ENCODE results near the gene PCNX1.
"Not testable (repeated sequence)": the region's sequence is repeated elsewhere in the genome, so short reads cannot be mapped to it uniquely, and the experiment has no call there.

PCNX1 gene

DNA sequence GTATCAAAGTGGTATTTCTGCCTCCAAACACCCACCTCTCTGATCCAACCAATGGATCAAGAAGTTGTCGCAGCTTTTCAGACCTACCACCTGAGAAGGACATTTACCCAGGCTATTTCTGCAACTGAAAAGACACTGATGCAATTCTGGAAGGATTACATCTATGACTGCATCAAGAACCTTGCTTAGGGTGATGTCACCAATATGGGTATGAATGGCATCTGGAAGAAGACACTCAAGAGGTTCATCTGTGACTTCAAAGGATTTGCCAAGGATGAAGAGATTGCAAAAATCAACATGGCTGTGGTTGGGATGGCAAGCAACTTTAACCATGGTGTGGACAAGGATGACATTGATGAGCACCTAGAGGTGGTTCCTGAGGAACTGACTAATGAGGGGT is 154.2 kb downstream of the PCNX1 start:
- TF ChIP-seq POLR2A (IDR thresholded peaks at IDR 0.05; ENCODE audit: low read depth, low read length), result no peak
- DNase-seq (ENCODE audit: insufficient read length, low spot score) (no peak), FAIRE-seq (no peak)

DNA sequence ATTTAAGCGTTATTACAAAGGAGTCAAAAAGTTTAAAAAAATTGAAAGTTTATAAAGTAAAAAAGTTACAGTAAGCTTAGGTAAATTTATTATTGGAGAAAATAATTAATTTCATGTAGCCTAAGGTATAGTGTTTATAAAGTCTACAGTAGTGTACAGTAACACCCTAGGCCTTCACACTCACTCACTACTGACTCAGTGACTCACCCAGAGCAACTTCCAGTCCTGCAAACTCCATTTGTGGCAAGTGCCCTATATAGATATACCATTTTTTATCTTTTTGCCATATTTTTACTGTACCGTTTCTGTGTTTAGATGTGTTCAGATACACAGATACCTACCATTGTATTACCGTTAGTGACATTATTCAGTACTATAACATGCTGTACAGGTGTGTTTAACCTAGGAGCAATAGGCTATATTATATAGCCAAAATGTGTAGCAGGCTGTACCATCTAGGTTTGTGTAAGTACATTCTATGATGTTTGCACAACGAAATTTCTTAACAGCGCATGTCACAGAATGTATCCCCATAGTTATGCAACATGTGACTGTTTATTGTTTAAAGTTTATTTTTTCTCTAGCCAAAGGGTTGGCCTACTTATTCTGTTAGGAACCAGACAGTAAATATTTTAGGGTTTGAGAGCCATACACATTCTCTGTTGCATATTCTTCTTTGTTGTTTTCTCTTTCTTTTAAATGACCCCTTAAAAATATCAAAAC is 155.5 kb downstream of the PCNX1 start:
- no peak for FAIRE-seq

DNA sequence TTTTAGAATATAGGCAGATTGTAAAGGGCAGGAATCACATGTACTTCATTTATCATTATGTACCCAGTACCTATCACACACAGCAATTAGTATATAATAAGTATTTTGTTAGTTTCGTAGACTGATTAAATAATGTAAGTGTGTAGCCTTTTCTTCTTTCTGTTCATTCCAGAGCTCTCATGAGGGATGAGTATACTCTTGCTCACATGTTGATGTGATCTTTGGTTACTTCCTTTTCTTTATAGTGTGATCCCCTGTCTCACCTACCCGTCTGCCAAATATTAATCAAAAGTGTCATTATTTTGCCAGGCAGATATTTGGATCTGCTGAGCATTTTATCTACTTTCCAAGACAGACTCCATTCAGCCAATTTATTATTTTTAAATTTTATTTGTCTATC is 156.1 kb downstream of the PCNX1 start:
- DNase-seq (ENCODE audit: insufficient read length, low spot score) (no peak), FAIRE-seq (no peak)
- no peak for TF ChIP-seq POLR2A (IDR thresholded peaks at IDR 0.05; ENCODE audit: low read depth, low read length)

More for the DNA sequence above, 155.5 kb downstream of the PCNX1 start:
- no peak for TF ChIP-seq POLR2A (IDR thresholded peaks at IDR 0.05; ENCODE audit: low read depth, low read length)
- DNase-seq (ENCODE audit: insufficient read length, low spot score), result no peak

DNA sequence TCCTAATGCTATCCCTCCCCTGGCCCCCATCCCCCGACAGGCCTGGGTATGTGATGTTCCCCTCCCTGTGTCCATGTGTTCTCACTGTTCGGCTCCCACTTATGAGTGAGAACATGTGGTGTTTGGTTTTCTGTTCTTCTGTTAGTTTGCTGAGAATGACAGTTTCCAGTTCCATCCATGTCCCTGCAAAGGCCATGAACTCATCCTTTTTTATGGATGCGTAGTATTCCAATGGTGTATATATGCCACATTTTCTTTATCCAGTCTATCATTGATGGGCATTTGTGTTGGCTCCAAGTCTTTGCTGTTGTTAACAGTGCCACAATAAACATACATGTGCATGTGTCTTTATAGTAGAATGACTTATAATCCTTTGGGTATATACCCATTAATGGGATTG is 157.5 kb downstream of the PCNX1 start:
- not testable (repeated sequence) for DNase-seq (ENCODE audit: insufficient read length, low spot score); FAIRE-seq

DNA sequence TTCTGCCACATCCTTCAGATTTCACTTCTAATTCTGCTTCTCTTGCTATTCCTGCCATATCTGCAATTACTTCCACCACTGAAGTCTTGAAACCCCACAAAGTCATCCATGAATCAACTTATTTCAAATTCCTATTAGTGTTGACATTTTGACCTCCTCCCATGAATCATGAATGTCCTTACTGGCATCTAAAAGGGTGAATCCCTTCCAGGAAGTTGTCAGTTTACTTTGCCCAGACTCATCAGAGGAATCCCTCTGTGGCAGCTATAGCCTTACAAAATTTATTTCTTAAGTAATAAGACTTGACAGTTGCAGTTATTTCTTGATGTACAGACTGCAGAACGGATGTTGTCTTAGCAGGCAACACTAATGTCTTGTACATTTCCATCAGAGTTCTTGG is 162.9 kb downstream of the PCNX1 start:
- DNase-seq (ENCODE audit: insufficient read length, low spot score) (no peak), FAIRE-seq (no peak)
- no peak for TF ChIP-seq POLR2A (IDR thresholded peaks at IDR 0.05; ENCODE audit: low read depth, low read length)

DNA sequence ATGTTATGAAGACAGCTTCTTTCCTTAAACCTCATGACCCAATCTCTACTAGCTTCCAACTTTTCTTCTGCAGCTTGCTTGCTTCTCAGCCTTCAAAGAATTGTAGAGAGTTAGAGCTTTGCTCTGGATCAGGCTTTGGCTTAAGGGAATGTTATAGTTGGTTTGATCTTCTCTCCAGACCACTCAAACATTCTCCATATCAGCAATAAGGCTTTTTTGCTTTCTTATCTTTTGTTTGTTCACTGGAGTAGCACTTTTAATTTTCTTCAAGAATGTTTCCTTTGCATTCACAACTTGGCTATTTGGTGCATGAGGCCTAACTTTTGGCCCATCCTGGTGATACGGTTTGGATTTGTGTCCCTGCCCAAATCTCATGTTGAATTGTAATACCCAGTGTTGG is 163.8 kb downstream of the PCNX1 start:
- DNase-seq (ENCODE audit: insufficient read length, low spot score) (no peak), FAIRE-seq (no peak)
- no peak for TF ChIP-seq POLR2A (IDR thresholded peaks at IDR 0.05; ENCODE audit: low read depth, low read length)

DNA sequence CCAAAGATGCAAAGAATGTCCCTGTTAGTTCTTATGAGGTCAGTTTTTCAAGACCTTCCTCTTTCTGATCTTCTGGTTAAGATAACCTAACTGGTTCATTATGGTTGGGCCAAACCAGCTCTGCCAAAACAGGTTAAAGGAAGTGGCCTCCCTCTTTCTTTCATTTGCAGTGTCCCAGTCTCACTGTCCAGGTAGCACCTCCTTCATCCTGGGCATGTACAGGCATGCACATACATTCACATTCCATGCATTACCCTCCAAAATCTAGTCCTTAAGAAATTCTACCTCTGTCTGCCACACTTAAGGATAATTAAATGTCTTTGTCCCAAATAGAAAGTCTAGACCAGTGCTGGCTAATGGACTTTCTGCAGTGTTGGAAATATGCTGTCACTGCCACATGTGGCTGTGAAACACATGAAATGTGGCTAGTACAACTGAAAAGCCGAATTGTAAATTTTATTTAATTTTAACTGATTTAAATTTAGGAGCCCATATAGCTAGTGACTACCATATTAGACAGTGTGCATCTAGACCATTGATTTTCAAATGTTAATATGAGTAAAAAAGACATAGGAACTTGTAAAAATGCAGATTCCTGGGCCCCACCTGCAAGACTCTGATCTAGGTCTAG is 169.3 kb downstream of the PCNX1 start:
- TF ChIP-seq POLR2A (IDR thresholded peaks at IDR 0.05; ENCODE audit: low read depth, low read length), result no peak
- FAIRE-seq (no peak), DNase-seq (ENCODE audit: insufficient read length, low spot score) (no peak)

DNA sequence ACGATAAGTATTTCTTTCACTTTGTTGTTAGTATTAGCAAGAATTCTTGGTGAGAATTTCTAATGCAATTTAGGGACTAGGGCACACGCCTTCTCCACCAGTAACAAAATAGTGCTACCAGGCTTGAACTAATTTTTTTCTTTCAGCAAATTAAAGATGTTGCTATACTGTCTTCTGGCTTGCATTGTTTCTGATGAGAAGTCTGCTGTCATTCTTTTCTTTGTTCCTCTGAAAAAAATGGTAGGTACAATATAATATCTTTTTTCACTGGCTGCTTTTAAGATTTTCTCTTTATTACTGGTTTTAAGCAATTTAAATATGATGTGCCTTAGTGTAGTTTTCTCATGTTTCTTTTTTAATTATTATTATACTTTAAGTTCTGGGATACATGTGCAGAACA is 171.2 kb downstream of the PCNX1 start:
- no peak for DNase-seq (ENCODE audit: insufficient read length, low spot score)
- FAIRE-seq, result no peak
- TF ChIP-seq POLR2A (IDR thresholded peaks at IDR 0.05; ENCODE audit: low read depth, low read length), result no peak

DNA sequence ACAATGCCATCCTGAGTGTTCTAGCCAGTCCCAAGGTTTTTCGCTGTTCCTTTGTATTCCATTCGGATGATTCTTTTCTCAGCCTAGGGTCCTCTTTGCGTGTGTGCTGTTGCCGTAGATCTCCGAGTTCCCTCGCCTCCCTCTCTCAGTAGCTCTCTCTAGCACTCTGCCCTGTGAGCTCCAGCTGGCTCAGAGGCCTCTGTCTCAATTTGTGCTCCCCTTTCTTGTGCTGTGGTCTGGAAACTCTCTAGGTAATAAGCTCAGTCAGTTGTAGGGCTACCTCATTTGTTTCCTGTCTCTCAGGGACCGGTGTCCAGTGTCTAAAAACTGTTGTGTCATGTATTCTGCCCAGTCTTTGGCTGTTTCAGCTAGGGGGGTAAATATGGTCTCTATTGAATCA is 179.3 kb downstream of the PCNX1 start:
- TF ChIP-seq POLR2A (IDR thresholded peaks at IDR 0.05; ENCODE audit: low read depth, low read length), result no peak
- FAIRE-seq, result no peak
- DNase-seq (ENCODE audit: insufficient read length, low spot score), result no peak

DNA sequence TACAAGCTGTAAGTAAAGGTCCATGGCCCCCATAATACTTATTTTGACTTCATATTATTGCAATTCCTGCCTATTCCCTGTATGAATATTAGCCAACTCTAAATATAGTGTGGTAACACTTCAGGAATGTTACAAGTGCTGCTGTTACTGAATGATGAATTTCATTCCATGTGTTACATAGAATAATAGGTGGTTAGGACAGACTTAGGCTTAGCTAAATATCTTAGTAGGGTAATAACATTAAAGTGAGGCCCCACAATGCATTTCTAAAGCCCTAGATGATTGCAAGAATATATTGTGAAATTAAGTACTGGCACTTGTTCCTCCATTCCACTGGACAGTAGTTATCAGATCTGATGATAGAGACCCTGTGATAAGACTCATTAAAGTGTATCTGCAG is 182.7 kb downstream of the PCNX1 start:
- no peak for FAIRE-seq
- DNase-seq (ENCODE audit: insufficient read length, low spot score), result no peak
- TF ChIP-seq POLR2A (IDR thresholded peaks at IDR 0.05; ENCODE audit: low read depth, low read length), result no peak

DNA sequence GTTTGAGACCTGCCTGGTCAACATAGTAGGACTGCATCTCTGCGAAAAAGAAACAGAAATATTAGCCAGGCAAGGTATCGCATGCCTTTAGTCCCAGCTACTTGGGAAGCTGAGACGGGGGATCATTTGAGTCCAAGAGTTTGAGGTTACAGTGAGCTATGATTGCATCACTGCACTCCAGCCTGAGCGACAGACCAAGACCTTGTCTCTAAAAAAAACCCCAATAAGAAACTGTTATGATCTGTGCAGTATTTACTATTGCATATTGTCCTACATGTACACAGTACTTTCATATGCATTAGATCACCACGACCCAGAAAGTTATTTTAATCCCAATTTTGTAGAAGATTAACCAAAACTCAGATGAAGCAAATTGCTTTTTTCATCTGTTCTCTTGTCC is 187.5 kb downstream of the PCNX1 start:
- TF ChIP-seq POLR2A (IDR thresholded peaks at IDR 0.05; ENCODE audit: low read depth, low read length), result no peak
- FAIRE-seq, result no peak
- no peak for DNase-seq (ENCODE audit: insufficient read length, low spot score)

DNA sequence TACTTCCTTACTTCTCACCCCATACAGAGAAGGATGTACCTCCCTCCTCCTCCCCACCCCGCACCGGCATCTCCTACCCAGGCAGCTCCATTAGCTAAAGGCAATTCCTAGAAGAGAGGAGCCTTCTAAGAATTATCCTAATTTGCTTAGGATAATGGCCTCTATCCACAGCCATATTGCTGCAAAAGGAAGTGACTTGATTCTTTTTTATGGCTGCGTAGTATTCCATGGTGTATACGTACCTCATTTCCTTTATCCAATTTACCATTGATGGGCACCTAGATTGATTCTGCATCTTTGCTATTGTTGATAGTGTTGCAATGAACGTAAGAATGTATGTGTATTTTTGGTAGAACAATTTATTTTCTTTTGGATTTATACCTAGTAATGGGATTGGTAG is 189.7 kb downstream of the PCNX1 start:
- no peak for DNase-seq (ENCODE audit: insufficient read length, low spot score)
- FAIRE-seq, result no peak
- no peak for TF ChIP-seq POLR2A (IDR thresholded peaks at IDR 0.05; ENCODE audit: low read depth, low read length)

DNA sequence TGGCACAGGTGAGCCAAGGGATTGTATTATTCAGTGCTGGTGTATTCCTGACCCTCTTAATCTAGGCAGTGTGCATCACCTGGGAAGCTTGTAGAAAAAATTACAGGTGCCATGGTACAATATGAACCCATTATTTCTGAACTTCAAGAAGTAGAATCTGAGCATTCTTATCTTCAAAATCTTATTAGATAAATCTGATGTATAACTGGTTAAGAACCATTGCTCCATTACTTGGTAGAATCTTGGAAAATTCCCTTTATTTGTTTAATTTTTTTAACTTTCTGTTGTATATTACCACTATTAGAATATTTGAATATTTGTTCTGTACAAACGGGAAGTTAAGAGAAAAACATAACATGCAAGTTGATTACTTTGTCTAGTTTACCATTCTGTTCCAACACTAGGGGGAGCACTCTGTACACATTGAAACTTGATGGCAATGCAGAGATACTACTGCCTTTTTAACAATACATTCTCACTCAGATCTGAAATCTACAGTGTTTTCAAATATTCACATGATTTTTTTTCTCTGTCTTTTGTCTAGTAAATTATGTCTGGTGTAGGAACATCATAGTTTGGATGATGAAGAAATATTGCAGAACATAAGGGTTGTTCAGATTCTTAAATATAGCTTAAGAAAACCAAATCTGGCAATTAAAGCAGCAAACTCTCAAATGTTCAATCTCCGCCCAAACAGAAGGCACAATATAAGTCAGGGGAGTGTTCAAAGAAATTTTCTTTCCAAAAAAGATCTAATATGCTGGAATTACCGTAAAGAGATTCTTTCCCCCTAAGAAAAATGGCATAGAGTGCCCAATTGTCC is 196.6 kb downstream of the PCNX1 start:
- TF ChIP-seq POLR2A (IDR thresholded peaks at IDR 0.05; ENCODE audit: low read depth, low read length), result no peak
- DNase-seq (ENCODE audit: insufficient read length, low spot score) (peak; percentile 5), FAIRE-seq (no peak)

DNA sequence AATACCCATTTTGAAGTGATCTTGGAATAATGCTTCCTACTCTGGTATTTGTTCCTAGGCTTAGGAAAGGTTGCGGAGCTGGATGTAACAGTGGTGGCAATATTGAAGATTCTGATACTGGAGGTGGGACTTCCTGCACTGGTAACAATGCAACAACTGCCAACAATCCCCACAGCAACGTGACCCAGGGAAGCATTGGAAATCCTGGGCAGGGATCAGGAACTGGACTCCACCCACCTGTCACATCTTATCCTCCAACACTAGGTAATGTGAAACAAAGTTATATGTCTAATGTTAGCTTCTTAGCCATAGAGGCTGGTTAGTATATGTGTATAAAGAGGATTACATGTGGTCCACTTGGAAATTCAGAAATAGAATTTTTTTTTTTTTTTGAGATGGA is 197.9 kb downstream of the PCNX1 start:
- TF ChIP-seq POLR2A (IDR thresholded peaks at IDR 0.05; ENCODE audit: low read depth, low read length), result no peak
- DNase-seq (ENCODE audit: insufficient read length, low spot score) (no peak), FAIRE-seq (no peak)

DNA sequence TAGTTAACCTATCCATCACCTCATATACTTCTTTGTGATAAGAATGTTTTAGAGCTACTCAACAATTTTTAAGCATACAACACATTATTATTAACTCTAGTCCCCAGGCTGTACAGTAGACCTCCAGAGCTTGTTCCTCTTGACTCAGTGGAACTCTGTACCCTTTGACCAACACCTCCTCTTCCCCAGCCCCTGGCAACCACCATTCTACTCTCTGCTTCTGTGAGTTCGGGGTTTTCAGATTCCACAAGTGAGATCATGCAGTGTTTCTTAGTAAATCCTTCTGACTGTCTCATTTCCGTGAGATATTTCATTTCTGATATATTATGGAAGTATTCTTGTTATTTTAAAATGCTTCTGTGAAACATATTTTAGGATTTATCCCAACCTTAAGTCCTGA is 200.7 kb downstream of the PCNX1 start:
- no peak for DNase-seq (ENCODE audit: insufficient read length, low spot score)
- no peak for TF ChIP-seq POLR2A (IDR thresholded peaks at IDR 0.05; ENCODE audit: low read depth, low read length)
- FAIRE-seq, result no peak
